Measurements from ENCODE around the gene FOXA3. TPM values are rescaled to one million over a fixed set of nuclear protein-coding genes. Genes with fewer than 3 reads are reported as not detected.
A peak's percentile ranks its signal among the peaks of the same experiment; 100 is the strongest.

The FOXA3 gene
- total RNA-seq, 1 experiment from 2014 or later, result not detected

GRCh38 chr19:45885556-45886426 is 21.7 kb downstream of the FOXA3 start, which contains the start of gene IRF2BP1:
Gene IRF2BP1 (minus strand): TSS chr19:45886141. CDS start chr19:45885774, 367 bp downstream.
- Histone ChIP-seq H3K27me3 (replicated peaks; ENCODE audit: insufficient read depth, low read depth, low read length, poor library complexity) (no peaks in the 10 kb centered on the region), H3K9me3 (ENCODE audit: low read depth, low read length, poor library complexity, severe bottlenecking) (no peaks in the 10 kb centered on the region), H3K27ac (ENCODE audit: low read depth, low read length, poor library complexity, severe bottlenecking) (peak within 1 kb of the TSS; percentile 90), H3K4me3 (ENCODE audit: low read depth, low read length, poor library complexity, severe bottlenecking) (peak within 1 kb of the TSS; percentile 79), H3K4me1 (ENCODE audit: insufficient read depth, low read length, poor library complexity, severe bottlenecking) (peaks cover 29% of the 10 kb centered on the region), H3K36me3 (ENCODE audit: insufficient read depth, low read length, poor library complexity, severe bottlenecking) (peaks cover 2% of the 10 kb centered on the region)
- intact Hi-C loops (cut with micrococcal nuclease; ENCODE audit: unreplicated experiment), result no loop called here
- TF ChIP-seq CTCF (conservative IDR thresholded peaks at IDR 0.05; ENCODE audit: low read depth, low read length) (no peak), EZH2 (IDR thresholded peaks at IDR 0.05; ENCODE audit: borderline replicate concordance, low read depth, low read length, poor library complexity, severe bottlenecking) (no peak)
- DNase-seq (ENCODE audit: low spot score), result peak; percentile 95
- POLR2A ChIA-PET (ENCODE audit: low non-redundant PET), result interaction anchor here (0.7 kb wide), 1 partner anchor 169 kb away, joined by 3 read pairs; no protein-coding TSS in a partner anchor
- CTCF ChIA-PET, result interaction anchor here (0.6 to 0.9 kb wide), 3 partner anchors 16 to 1305 kb away, joined by 3 to 12 read pairs (median 5); no protein-coding TSS in a partner anchor
- BruUV-seq (replicated peaks), result TSS peak; percentile 32

- H3K4me3 ChIP-seq (ENCODE audit: low read depth, low read length, poor library complexity, severe bottlenecking), result peak overlapping the region; percentile 79
- ChIA-PET POLR2A (ENCODE audit: low non-redundant PET) (interaction anchor here (0.7 kb wide), 1 partner anchor 170 kb away, joined by 3 read pairs; no protein-coding TSS in a partner anchor), CTCF (interaction anchor here (0.6 to 0.9 kb wide), 3 partner anchors 17 to 1304 kb away, joined by 3 to 12 read pairs (median 5); no protein-coding TSS in a partner anchor)
- peak; percentile 97 for DNase-seq (ENCODE audit: low spot score)
- BruUV-seq (replicated peaks), result no TSS peak
- no peaks in the 10 kb centered on the region for H3K27me3 ChIP-seq (replicated peaks; ENCODE audit: insufficient read depth, low read depth, low read length, poor library complexity)
- H3K4me1 ChIP-seq (ENCODE audit: insufficient read depth, low read length, poor library complexity, severe bottlenecking), result peaks cover 29% of the 10 kb centered on the region
- intact Hi-C loops (cut with micrococcal nuclease; ENCODE audit: unreplicated experiment), result no loop called here
- peaks cover 2% of the 10 kb centered on the region for H3K36me3 ChIP-seq (ENCODE audit: insufficient read depth, low read length, poor library complexity, severe bottlenecking)
- no peaks in the 10 kb centered on the region for H3K9me3 ChIP-seq (ENCODE audit: low read depth, low read length, poor library complexity, severe bottlenecking)
- TF ChIP-seq CTCF (conservative IDR thresholded peaks at IDR 0.05; ENCODE audit: low read depth, low read length) (no peak), EZH2 (IDR thresholded peaks at IDR 0.05; ENCODE audit: borderline replicate concordance, low read depth, low read length, poor library complexity, severe bottlenecking) (no peak)
- H3K27ac ChIP-seq (ENCODE audit: low read depth, low read length, poor library complexity, severe bottlenecking), result peak overlapping the region; percentile 90
Measured at GRCh38 chr19:45886427-45887199, 22.5 kb downstream of the FOXA3 start.

- intact Hi-C loops (cut with micrococcal nuclease; ENCODE audit: unreplicated experiment), result no loop called here
- TSS peak; percentile 95 for BruUV-seq (replicated peaks)
- peak overlapping the region; percentile 79 for H3K4me3 ChIP-seq (ENCODE audit: low read depth, low read length, poor library complexity, severe bottlenecking)
- ChIA-PET CTCF (no interaction called here), POLR2A (ENCODE audit: low non-redundant PET) (no interaction called here)
- no peaks in the 10 kb centered on the region for H3K27me3 ChIP-seq (replicated peaks; ENCODE audit: insufficient read depth, low read depth, low read length, poor library complexity)
- peaks cover 29% of the 10 kb centered on the region for H3K4me1 ChIP-seq (ENCODE audit: insufficient read depth, low read length, poor library complexity, severe bottlenecking)
- TF ChIP-seq EZH2 (IDR thresholded peaks at IDR 0.05; ENCODE audit: borderline replicate concordance, low read depth, low read length, poor library complexity, severe bottlenecking) (no peak), CTCF (conservative IDR thresholded peaks at IDR 0.05; ENCODE audit: low read depth, low read length) (no peak)
- H3K36me3 ChIP-seq (ENCODE audit: insufficient read depth, low read length, poor library complexity, severe bottlenecking), result peaks cover 2% of the 10 kb centered on the region
- no peak for DNase-seq (ENCODE audit: low spot score)
- peak overlapping the region; percentile 90 for H3K27ac ChIP-seq (ENCODE audit: low read depth, low read length, poor library complexity, severe bottlenecking)
- no peaks in the 10 kb centered on the region for H3K9me3 ChIP-seq (ENCODE audit: low read depth, low read length, poor library complexity, severe bottlenecking)
Measured at GRCh38 chr19:45887200-45887710, 23.1 kb downstream of the FOXA3 start.
